ENCODE data around the gene EVC. TPM values are rescaled to one million over a fixed set of nuclear protein-coding genes. Genes with fewer than 3 reads are reported as not detected.
"Not testable (repeated sequence)": the region's sequence is repeated elsewhere in the genome, so short reads cannot be mapped to it uniquely, and the experiment has no call there.

The EVC gene
- total and polyA plus RNA-seq, 2 experiments from 2014 or later: 4.8 to 8.6 TPM

DNA sequence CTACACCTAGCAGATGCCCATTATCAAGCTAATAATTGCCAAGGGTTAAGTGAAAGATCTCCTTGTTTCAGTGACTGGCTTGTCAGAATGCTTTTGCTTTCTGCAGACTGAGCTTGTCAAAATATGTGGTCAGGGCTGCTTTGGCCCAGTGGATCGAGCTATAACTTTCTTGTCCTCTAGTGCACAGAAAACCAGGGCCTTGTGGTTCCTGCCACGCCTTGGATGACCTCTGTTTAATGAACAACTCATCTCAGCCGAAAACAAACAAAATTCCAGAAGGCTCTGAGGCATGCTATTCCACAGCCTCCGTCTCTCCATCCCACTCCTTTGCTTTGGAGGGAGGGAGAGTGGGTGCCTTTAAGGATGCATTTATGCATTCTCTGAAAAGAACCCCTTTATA lies 11.3 kb downstream of the EVC start:
- peaks cover 11% of the 10 kb centered on the region for H3K79me2 ChIP-seq
- no peaks in the 10 kb centered on the region for H3K27me3 ChIP-seq
- H3K36me3 ChIP-seq (replicated peaks; ENCODE audit: insufficient read depth, low read depth): no peaks in the 10 kb centered on the region
- WGBS (ENCODE audit: low lambda C conversion rate, missing lambda C conversion rate): 46% methylated on average over 4 of the region's 4 CpGs
- H3K4me2 ChIP-seq: peak overlapping the region; percentile 36
- no peaks in the 10 kb centered on the region for H3K9me2 ChIP-seq (replicated peaks; ENCODE audit: insufficient read depth)
- DNase-seq (ENCODE audit: low spot score): peak; percentile 43
- H4K20me1 ChIP-seq (ENCODE audit: insufficient read depth, poor library complexity, severe bottlenecking): no peaks in the 10 kb centered on the region
- no peaks in the 10 kb centered on the region for H3K9me3 ChIP-seq (ENCODE audit: low read depth)
- H3K27ac ChIP-seq: no peak overlapping the region
- TF ChIP-seq EZH2phosphoT487 (IDR thresholded peaks at IDR 0.05; ENCODE audit: low read depth, severe bottlenecking, unreplicated experiment): no peak
- peaks cover 6% of the 10 kb centered on the region for H3K4me1 ChIP-seq (ENCODE audit: insufficient read depth)
- H2AFZ ChIP-seq: no peak overlapping the region
- no peak overlapping the region for H3K4me3 ChIP-seq

DNA sequence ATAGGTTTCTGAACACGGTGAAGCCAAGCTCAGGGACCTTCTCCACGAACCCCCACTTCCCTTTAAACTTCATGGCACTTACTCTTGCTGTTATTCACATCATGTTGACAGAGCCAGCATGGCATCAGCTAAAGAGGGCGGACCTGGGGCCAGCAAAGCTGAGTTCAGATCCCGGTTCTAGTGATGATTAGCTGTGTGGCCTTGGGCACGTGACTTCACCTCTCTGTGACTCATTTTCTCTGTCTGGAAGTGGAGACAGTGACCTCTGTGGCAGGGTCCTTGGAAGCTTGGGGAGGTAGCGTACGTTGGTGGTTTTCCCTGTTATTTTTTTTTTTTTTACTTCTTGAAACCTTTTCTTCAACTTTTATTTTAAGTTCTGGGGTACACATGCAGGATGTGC lies 13.4 kb downstream of the EVC start:
- no peak for TF ChIP-seq EZH2 (IDR thresholded peaks at IDR 0.05; ENCODE audit: borderline replicate concordance)
- TF ChIP-seq, protein P1, sequence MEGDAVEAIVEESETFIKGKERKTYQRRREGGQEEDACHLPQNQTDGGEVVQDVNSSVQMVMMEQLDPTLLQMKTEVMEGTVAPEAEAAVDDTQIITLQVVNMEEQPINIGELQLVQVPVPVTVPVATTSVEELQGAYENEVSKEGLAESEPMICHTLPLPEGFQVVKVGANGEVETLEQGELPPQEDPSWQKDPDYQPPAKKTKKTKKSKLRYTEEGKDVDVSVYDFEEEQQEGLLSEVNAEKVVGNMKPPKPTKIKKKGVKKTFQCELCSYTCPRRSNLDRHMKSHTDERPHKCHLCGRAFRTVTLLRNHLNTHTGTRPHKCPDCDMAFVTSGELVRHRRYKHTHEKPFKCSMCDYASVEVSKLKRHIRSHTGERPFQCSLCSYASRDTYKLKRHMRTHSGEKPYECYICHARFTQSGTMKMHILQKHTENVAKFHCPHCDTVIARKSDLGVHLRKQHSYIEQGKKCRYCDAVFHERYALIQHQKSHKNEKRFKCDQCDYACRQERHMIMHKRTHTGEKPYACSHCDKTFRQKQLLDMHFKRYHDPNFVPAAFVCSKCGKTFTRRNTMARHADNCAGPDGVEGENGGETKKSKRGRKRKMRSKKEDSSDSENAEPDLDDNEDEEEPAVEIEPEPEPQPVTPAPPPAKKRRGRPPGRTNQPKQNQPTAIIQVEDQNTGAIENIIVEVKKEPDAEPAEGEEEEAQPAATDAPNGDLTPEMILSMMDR (IDR thresholded peaks at IDR 0.05; ENCODE audit: poor library complexity): no peak
- no peak for TF ChIP-seq EZH2phosphoT487 (IDR thresholded peaks at IDR 0.05; ENCODE audit: low read depth, severe bottlenecking, unreplicated experiment)
- Histone ChIP-seq H3K9me3 (ENCODE audit: low read depth) (no peaks in the 10 kb centered on the region), H2AFZ (no peak overlapping the region), H3K27ac (no peak overlapping the region), H4K20me1 (ENCODE audit: insufficient read depth, poor library complexity, severe bottlenecking) (no peaks in the 10 kb centered on the region), H3K4me1 (ENCODE audit: insufficient read depth) (peaks cover 6% of the 10 kb centered on the region), H3K36me3 (replicated peaks; ENCODE audit: insufficient read depth, low read depth) (no peaks in the 10 kb centered on the region), H3K4me2 (no peak overlapping the region), H3K4me3 (no peak overlapping the region), H3K27me3 (no peaks in the 10 kb centered on the region), H3K79me2 (peaks cover 8% of the 10 kb centered on the region), H3K9me2 (replicated peaks; ENCODE audit: insufficient read depth) (no peaks in the 10 kb centered on the region)
- WGBS (ENCODE audit: low lambda C conversion rate, missing lambda C conversion rate): 93% methylated on average over 7 of the region's 7 CpGs
- DNase-seq (ENCODE audit: low spot score): no peak

DNA sequence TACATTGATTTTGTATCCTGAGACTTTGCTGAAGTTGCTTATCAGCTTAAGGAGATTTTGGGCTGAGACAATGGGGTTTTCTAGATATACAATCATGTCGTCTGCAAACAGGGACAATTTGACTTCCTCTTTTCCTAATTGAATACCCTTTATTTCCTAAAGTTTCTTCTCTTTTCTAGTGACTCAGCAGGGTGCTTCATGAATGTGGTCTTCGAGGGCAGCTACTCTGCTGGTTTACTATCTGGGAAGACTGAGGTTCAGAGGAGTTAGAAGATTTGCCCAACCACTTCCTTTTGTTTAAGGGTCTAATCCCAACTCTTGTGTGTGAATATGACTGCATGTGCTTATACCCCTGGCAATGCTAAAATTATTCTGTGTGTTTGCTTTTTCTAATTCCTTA lies 17.4 kb downstream of the EVC start:
- H2AFZ ChIP-seq; H3K27ac ChIP-seq; DNase-seq (ENCODE audit: low spot score); H3K9me2 ChIP-seq (replicated peaks; ENCODE audit: insufficient read depth); H4K20me1 ChIP-seq (ENCODE audit: insufficient read depth, poor library complexity, severe bottlenecking); H3K27me3 ChIP-seq; H3K4me2 ChIP-seq; H3K36me3 ChIP-seq (replicated peaks; ENCODE audit: insufficient read depth, low read depth); H3K79me2 ChIP-seq; H3K4me3 ChIP-seq; H3K4me1 ChIP-seq (ENCODE audit: insufficient read depth); H3K9me3 ChIP-seq (ENCODE audit: low read depth): not testable (repeated sequence)
- 92% methylated on average over 2 of the region's 2 CpGs for WGBS (ENCODE audit: low lambda C conversion rate, missing lambda C conversion rate)

DNA sequence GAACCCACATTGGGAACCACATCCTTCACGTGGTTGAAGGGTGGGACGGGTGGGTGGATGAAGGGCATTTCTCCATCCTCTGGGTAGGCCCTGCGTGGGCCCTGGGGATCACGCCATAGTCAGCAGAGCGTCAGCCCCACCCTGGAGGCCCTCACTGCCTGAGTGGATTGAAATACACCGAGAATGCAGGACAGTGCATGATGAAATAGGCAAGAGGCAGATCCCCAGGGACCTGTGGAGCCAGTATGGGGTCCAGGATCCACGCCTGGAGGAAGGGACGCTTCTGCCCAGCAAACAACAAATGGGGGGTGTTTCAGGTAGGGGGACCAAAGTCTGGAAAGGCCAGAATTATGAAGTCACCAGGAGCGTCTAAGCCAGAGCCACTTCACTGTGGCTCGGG lies 19.4 kb downstream of the EVC start:
- no peaks in the 10 kb centered on the region for H3K9me2 ChIP-seq (replicated peaks; ENCODE audit: insufficient read depth)
- no peaks in the 10 kb centered on the region for H3K36me3 ChIP-seq (replicated peaks; ENCODE audit: insufficient read depth, low read depth)
- no peak for DNase-seq (ENCODE audit: low spot score)
- no peak overlapping the region for H2AFZ ChIP-seq
- WGBS (ENCODE audit: low lambda C conversion rate, missing lambda C conversion rate): 96% methylated on average over 6 of the region's 10 CpGs
- H3K79me2 ChIP-seq: peaks cover 3% of the 10 kb centered on the region
- no peak overlapping the region for H3K4me3 ChIP-seq
- H3K27ac ChIP-seq: no peak overlapping the region
- H3K9me3 ChIP-seq (ENCODE audit: low read depth): no peaks in the 10 kb centered on the region
- H3K4me2 ChIP-seq: no peak overlapping the region
- H3K27me3 ChIP-seq: no peaks in the 10 kb centered on the region
- H4K20me1 ChIP-seq (ENCODE audit: insufficient read depth, poor library complexity, severe bottlenecking): no peaks in the 10 kb centered on the region
- no peaks in the 10 kb centered on the region for H3K4me1 ChIP-seq (ENCODE audit: insufficient read depth)
- TF ChIP-seq EZH2 (IDR thresholded peaks at IDR 0.05; ENCODE audit: borderline replicate concordance): no peak
- TF ChIP-seq, protein P1 (IDR thresholded peaks at IDR 0.05; ENCODE audit: poor library complexity): no peak
- TF ChIP-seq EZH2phosphoT487 (IDR thresholded peaks at IDR 0.05; ENCODE audit: low read depth, severe bottlenecking, unreplicated experiment): no peak
